DOHH2 (cell line): ENCODE measurements around the gene MYL12A.

Experiments used
- CTCF ChIP-seq: fragments of 200-600 bp; sonication (generic); IDR thresholded peaks from one replicate; pipeline ENCODE4 v1.5.1; 2014; ENCODE audit warnings: antibody characterized with exemption, mild to moderate bottlenecking, low read depth, low read length; ENCODE audit not compliant: poor library complexity, severe bottlenecking
- EZH2phosphoT487 ChIP-seq: fragments of 200-600 bp; sonication (generic); IDR thresholded peaks from 2 replicates; pipeline ENCODE4 v1.6.1; 2017; ENCODE audit warnings: borderline replicate concordance, mild to moderate bottlenecking, antibody characterized with exemption, low read length, moderate library complexity, mixed read lengths

GRCh38 chr18:3286159-3286558, 38.6 kb downstream of the MYL12A start:
- TF ChIP-seq CTCF (no peak), EZH2phosphoT487 (no peak)
